Stimulated activated CD8-positive, alpha-beta memory T cell treated with anti-CD3 and anti-CD28 coated beads, Interleukin-7, amount 100 ng/mL, for 24 hours (primary cell): Measurements from ENCODE around the gene USH2A.

Experiments used
- DNase-seq: peaks from one replicate; pipeline ENCODE4 v3.0.0-alpha.2; 2020; ENCODE audit warnings: low read depth

The USH2A gene

DNA sequence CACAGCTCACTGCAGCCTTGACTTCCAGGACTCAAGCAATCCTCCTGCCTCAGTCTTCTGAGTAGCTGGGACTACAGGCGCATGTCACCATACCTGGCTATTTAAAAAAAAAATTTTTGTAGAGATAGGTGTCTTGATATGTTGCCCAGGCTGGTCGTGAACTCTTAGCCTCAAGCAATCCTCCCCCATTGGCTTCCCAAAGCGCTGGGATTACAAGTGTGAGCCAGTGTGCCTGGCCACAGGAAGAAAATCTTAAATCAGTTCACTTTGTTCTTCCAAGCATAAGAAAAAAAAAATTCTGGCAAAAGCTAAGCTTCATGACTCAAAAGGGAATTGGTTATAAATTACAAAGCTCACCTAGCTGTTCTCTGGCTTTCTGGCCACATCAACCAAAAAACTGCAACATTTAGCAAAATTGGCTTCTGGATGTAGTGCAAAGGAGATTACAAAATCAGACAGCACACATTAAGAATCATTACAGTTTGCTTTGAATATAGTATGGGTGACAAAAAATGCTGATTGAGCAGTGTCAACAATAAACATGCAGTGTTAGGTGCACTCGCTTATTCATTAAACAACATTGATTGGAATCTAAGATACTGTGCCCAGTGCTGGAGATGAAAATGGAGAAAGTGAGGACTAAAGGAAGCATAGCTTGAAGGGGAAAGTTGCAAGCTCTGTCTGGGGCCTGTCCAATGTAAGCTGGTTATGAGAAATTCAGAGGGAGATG is 779.5 kb downstream of the USH2A start:
- no peak for DNase-seq

- DNase-seq, result no peak
Measured at GRCh38 chr1:215640429-215641148, 782.7 kb downstream of the USH2A start.

GRCh38 chr1:215637041-215637573 is 786.1 kb downstream of the USH2A start:
- DNase-seq, result no peak

- no peak for DNase-seq
Measured at GRCh38 chr1:215636258-215636965, 786.8 kb downstream of the USH2A start.

DNA sequence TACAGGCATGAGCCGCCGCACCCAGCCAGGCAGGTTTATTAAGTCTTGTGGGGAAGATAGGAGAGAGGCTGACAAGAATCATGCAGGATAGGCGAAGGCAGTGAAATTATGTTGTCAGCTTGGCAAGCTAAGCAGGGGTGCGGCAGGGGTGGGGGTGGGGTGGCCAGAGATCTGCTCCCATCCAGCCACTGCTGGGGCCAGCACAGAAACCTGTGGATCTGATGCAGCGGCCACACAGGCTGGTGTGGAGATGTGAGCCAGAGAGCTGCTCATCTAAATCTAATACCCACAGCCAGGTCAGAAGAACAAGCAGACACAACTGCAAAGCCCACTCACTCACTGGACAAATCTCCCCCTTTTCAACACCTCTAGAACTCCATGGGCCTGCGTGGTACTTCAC is 787.4 kb downstream of the USH2A start:
- no peak for DNase-seq

- no peak for DNase-seq
Measured at GRCh38 chr1:215631489-215631888, 791.8 kb downstream of the USH2A start.

DNA sequence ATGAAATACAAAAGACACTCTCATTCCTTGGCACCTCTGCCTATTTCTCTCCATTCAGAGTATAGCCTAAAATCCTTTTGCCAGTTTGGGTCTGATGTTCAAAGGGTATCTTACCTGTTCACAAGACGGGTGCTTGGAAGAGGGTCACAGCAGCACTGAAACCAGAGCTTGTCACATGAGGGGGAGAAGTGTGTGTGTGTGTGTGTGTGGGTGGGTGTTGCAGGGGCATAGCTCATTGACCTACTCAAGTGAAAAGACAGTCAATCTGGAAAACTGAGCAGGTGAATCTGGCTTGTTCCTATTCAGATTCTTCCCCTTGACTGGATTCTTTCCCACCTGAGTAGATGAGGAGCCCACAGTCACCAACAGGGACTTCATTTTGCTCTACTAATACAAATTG is 792.2 kb downstream of the USH2A start:
- DNase-seq, result no peak

DNA sequence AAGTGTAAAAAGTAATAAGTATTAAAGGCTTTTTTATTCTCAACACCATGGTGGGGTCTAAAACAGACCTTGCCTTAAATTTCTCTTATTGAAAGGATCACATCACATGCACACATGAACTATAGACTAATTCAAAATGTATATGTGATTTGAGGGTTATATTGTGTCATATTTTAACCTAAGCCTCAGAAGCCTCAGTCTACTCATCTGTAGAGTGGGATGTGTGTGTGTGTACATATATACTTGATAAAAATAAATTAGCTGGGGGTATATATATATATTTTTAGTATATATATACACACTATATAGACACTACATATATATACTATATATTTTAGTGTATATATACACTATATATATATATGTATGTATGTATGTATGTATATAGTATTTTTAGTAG is 797.3 kb downstream of the USH2A start:
- DNase-seq, result no peak

DNA sequence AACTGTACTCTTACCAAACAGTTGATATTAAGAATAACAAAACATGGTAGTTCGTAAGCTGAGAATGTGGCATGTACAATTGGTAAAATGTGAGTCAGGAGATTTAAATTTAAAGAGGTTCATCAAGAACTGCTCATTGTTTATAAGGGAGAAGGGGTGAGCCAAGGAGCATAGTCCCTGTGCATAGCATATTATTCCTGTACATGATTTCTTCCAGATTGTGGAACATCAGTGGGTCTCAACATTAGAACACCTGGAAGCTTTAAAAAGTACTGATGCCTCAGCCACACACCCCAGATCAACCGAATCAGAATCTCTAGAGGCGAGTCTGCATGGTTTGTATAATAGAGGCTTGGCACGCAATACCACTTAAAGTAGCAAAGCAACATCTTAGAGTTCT is 800.1 kb downstream of the USH2A start:
- no peak for DNase-seq

DNA sequence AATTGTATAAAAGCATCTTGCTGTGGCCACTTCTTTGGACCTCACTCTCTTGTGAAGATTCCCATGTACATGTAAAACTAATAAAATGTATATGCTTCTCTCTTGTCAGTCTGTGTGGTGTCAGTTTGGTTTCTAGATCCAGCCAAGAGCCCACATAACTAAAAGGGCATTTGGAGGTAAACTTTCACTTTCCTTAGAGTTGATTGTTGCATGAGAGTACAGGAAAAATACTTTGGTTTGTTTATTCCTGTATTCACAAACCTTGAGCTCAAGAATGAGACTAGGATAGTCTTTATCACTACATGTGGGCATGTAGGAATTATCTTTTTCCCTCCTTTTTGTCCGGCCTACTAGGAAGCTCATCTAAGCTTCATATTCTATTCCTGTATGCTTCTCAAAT is 805.3 kb downstream of the USH2A start:
- DNase-seq, result no peak

- no peak for DNase-seq
Measured at GRCh38 chr1:215612391-215612790, 810.9 kb downstream of the USH2A start.

GRCh38 chr1:215608646-215609045 is 814.6 kb downstream of the USH2A start:
- DNase-seq, result no peak

GRCh38 chr1:215607412-215607811 is 815.8 kb downstream of the USH2A start:
- no peak for DNase-seq

GRCh38 chr1:215606564-215607168 is 816.6 kb downstream of the USH2A start:
- no peak for DNase-seq

- DNase-seq, result no peak
Measured at GRCh38 chr1:215606036-215606435, 817.2 kb downstream of the USH2A start.

DNA sequence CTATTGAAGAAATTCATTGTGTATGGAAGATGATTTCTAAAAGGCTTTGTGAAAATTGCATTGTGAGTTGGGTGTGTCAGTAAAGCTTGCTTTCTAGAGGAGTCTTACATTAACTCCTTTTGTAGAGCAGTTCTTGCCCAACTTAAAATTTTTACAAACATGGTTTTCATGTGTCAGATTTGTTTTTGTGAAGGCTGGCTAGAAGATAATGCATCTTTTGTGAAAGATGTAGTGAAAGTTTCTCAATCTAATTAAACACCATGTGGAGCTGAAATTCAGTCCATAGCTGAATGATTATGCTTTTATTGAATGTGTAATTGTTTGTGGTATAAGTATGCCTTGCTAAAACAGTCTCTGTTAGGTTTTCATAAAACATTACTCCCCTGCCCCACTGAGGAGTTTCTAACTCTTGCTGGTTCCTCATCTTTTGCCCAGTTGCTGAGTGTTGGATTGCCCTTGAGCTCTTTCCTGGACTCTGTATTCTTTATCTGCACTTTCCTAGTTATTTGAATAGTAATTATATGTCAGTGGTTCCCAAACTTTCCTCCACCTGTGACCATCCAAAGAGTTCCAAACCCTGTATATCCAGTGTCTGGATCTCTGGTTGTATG is 818.1 kb downstream of the USH2A start:
- DNase-seq, result no peak

- no peak for DNase-seq
Measured at GRCh38 chr1:215603319-215603718, 819.9 kb downstream of the USH2A start.

- DNase-seq, result no peak
Measured at GRCh38 chr1:215601276-215601675, 822.0 kb downstream of the USH2A start.

DNA sequence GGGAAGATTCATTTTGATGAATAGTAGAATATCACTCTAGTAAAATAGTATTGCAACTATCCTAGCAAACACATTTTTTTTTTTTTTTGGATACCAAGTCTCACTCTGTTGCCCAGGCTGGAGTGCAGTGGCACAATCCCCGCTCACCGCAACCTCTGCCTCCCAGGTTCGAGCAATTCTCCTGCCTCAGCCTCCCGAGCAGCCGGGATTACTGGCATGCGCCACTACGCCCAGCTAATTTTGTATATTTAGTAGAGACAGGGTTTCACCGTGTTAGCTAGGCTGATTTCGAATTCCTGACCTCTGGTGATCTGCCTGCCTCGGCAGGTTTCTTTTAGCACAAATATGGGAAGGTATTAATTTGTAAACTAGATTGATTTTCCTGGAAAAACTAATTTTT is 822.4 kb downstream of the USH2A start:
- no peak for DNase-seq

DNA sequence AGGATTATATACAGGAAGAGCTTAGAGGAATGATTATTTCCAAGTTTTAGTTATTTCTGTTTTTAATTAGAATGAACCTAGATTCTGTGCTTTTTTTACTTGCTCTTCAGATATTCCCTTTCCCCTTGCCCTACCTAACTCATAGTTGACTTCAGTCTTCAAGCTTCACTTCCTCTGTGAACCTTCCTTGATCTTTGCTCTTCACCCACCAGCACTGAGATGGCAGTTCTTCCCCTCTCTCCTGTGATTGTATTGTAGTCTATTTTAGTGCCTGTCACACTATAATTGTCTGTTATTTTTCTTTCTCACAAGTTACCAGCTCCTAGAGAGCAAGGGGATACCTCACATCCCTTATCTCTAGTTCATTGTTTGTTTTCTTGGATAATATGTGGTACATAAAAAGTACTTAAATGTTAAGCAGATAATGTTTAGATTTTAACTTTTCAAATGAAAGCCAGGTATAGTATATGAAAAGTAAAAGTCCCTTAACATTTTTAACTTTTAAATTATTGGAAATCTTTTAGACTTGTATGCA is 822.9 kb downstream of the USH2A start:
- DNase-seq, result no peak

DNA sequence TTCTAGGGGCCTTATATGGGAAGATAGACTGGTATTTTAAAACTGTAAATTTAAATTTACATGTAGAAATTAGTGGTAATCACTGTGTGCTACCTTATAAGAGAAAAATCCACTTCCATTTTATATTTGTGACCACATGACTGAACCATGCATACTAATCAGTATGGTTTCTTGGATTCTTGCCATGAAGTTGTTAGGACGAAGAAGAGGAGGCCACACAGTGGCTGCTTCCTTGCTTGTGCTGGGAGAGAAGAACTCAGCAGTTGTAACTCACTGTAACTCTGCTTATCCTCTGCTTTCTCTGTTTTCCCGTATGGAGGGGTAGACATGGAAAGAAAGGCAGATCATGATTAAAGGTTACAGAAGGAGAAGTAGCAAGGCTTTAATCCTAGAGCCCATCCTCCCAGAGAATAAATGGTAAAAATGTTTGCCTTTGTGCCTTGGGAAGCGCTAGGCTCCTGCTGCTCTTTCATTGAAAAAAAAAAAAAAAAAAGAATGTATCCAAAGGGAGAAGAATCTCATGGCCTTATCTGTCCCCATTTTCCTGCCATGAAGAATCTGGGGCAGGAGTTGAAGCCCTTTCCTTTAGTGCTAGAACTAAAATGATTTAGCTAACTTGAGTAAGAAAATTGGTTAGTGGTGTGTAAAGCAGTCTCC is 823.7 kb downstream of the USH2A start:
- DNase-seq, result no peak
